LHCN-M2 (cell line): ENCODE measurements around the gene VWA1. TPM values are rescaled to one million over a fixed set of nuclear protein-coding genes. Genes with fewer than 3 reads are reported as not detected.
"Not testable (repeated sequence)": the region's sequence is repeated elsewhere in the genome, so short reads cannot be mapped to it uniquely, and the experiment has no call there.

ENCODE experiments used
- DNase-seq: peaks from one replicate; pipeline ENCODE4 v3.0.0-alpha.2; 2012; ENCODE audit warnings: low read depth
- total RNA-seq: library from RNA; depleted of rRNA; stranded (reverse); fragments of >200 nt; gene quantifications from 2 replicates; pipeline ENCODE4 v1.2.3, GENCODE V29; 2014

The VWA1 gene
- total RNA-seq, 1 experiment from 2014 or later, result 1.1 TPM

- DNase-seq, result no peak
Measured at GRCh38 chr1:1436630-1437032, 1.1 kb downstream of the VWA1 start.

GRCh38 chr1:1437033-1437903, 1.8 kb downstream of the VWA1 start:
- DNase-seq, result no peak

- DNase-seq, result no peak
Measured at GRCh38 chr1:1437904-1438376, 2.5 kb downstream of the VWA1 start.

GRCh38 chr1:1438531-1439381, 3.3 kb downstream of the VWA1 start:
- DNase-seq, result no peak

GRCh38 chr1:1439546-1440261, 4.2 kb downstream of the VWA1 start:
- DNase-seq, result no peak

GRCh38 chr1:1440262-1441001, 4.9 kb downstream of the VWA1 start:
- no peak for DNase-seq

GRCh38 chr1:1441002-1441888, 5.8 kb downstream of the VWA1 start:
- DNase-seq, result peak; percentile 26

- no peak for DNase-seq
Measured at GRCh38 chr1:1442069-1442770, 6.7 kb downstream of the VWA1 start.

- DNase-seq, result not testable (repeated sequence)
Measured at GRCh38 chr1:1446631-1447030, 11.1 kb downstream of the VWA1 start.

GRCh38 chr1:1449099-1449739, 13.7 kb downstream of the VWA1 start, which contains the start of gene ATAD3C:
TSS of gene ATAD3C (plus strand) at chr1:1449689. CDS start at chr1:1450684, 995 bp downstream.
- no peak for DNase-seq

GRCh38 chr1:1450616-1451015, 15.1 kb downstream of the VWA1 start:
- DNase-seq, result not testable (repeated sequence)

GRCh38 chr1:1451696-1452364, 16.3 kb downstream of the VWA1 start:
- no peak for DNase-seq

- not testable (repeated sequence) for DNase-seq
Measured at GRCh38 chr1:1452365-1452739, 16.9 kb downstream of the VWA1 start.

GRCh38 chr1:1452882-1453281, 17.4 kb downstream of the VWA1 start:
- no peak for DNase-seq

- not testable (repeated sequence) for DNase-seq
Measured at GRCh38 chr1:1454286-1455056, 19.0 kb downstream of the VWA1 start.

GRCh38 chr1:1455366-1455884, 19.9 kb downstream of the VWA1 start:
- no peak for DNase-seq

- DNase-seq, result not testable (repeated sequence)
Measured at GRCh38 chr1:1455934-1456333, 20.4 kb downstream of the VWA1 start.
